Astrocyte (in vitro differentiated cells and primary cell): ENCODE measurements around the gene CABP4. TPM values are rescaled to one million over a fixed set of nuclear protein-coding genes. Genes with fewer than 3 reads are reported as not detected.

Experiments
- DNase-seq: peaks from one replicate; pipeline ENCODE4 v3.0.0-alpha.2; 2010; ENCODE audit warnings: low read depth
- FAIRE-seq: peaks from 2 replicates; lab custom pipeline; 2011; peaks lifted over from hg19 to GRCh38; lab: Jason Lieb, UNC
- H2AFZ ChIP-seq: 2 replicates; pipeline ENCODE4 v1.6.0; 2012; ENCODE audit warnings: low read depth, low read length, inconsistent platforms
- H3K27ac ChIP-seq: 2 replicates; pipeline ENCODE4 v1.5.1; 2011; ENCODE audit warnings: low read depth, low read length, inconsistent platforms
- H3K27me3 ChIP-seq: 2 replicates; pipeline ENCODE4 v1.6.0; 2011; ENCODE audit warnings: low read length, inconsistent platforms; ENCODE audit not compliant: insufficient read depth
- H3K36me3 ChIP-seq: 2 replicates; pipeline ENCODE4 v1.5.1; 2011; ENCODE audit warnings: low read length, inconsistent platforms; ENCODE audit not compliant: insufficient read depth
- H3K4me1 ChIP-seq: 2 replicates; pipeline ENCODE4 v1.5.1; 2011; ENCODE audit warnings: low read length, inconsistent platforms; ENCODE audit not compliant: insufficient read depth
- H3K4me2 ChIP-seq: 2 replicates; pipeline ENCODE4 v1.6.0; 2012; ENCODE audit warnings: low read length, inconsistent platforms
- H3K4me3 ChIP-seq: 2 replicates; pipeline ENCODE4 v1.5.1; 2011; ENCODE audit warnings: low read depth, mild to moderate bottlenecking, low read length, inconsistent platforms; ENCODE audit not compliant: insufficient read depth
- H3K79me2 ChIP-seq: 2 replicates; pipeline ENCODE4 v1.6.0; 2012; ENCODE audit warnings: mild to moderate bottlenecking, low read length, inconsistent platforms; ENCODE audit not compliant: insufficient read depth
- H3K9ac ChIP-seq: 2 replicates; pipeline ENCODE4 v1.6.0; 2012; ENCODE audit warnings: mild to moderate bottlenecking, low read length, inconsistent platforms
- H3K9me3 ChIP-seq: 2 replicates; pipeline ENCODE4 v1.5.1; 2012; ENCODE audit warnings: low read depth, mild to moderate bottlenecking, low read length, inconsistent platforms; ENCODE audit not compliant: insufficient read depth
- H4K20me1 ChIP-seq: 2 replicates; pipeline ENCODE4 v1.6.0; 2012; ENCODE audit warnings: low read length, inconsistent platforms; ENCODE audit not compliant: insufficient read depth
- H3K27ac Mint-ChIP-seq: one replicate; pipeline ENCODE4 v1.8.0; 2021; ENCODE audit warnings: mild to moderate bottlenecking, mixed read lengths; ENCODE audit not compliant: unreplicated experiment
- H3K27me3 Mint-ChIP-seq: one replicate; pipeline ENCODE4 v1.8.0; 2021; ENCODE audit warnings: low read depth, mixed read lengths; ENCODE audit not compliant: unreplicated experiment
- H3K36me3 Mint-ChIP-seq: one replicate; pipeline ENCODE4 v1.8.0; 2021; ENCODE audit warnings: low read depth, mixed read lengths; ENCODE audit not compliant: unreplicated experiment
- H3K4me1 Mint-ChIP-seq: one replicate; pipeline ENCODE4 v1.8.0; 2021; ENCODE audit warnings: low read depth, mixed read lengths; ENCODE audit not compliant: unreplicated experiment
- H3K4me3 Mint-ChIP-seq: one replicate; pipeline ENCODE4 v1.8.0; 2021; ENCODE audit warnings: mild to moderate bottlenecking, moderate library complexity, mixed read lengths; ENCODE audit not compliant: unreplicated experiment
- H3K9me3 Mint-ChIP-seq: one replicate; pipeline ENCODE4 v1.8.0; 2021; ENCODE audit warnings: mild to moderate bottlenecking, mixed read lengths; ENCODE audit not compliant: unreplicated experiment
- EZH2 ChIP-seq: IDR thresholded peaks from 2 replicates; pipeline ENCODE4 v1.6.1; 2012; ENCODE audit warnings: mild to moderate bottlenecking, low read length, inconsistent platforms; ENCODE audit not compliant: insufficient read depth
- total RNA-seq: library from RNA; stranded (reverse); gene quantifications from 2 replicates; pipeline ENCODE4 v1.2.1, GENCODE V29; 2021
- TF ChIP-seq, protein P1 (sequence below): IDR thresholded peaks from 2 replicates; pipeline ENCODE4 v1.5.1; 2011; ENCODE audit warnings: low read depth, mild to moderate bottlenecking, inconsistent platforms, low read length, moderate library complexity; ENCODE audit not compliant: insufficient read depth

The CABP4 gene
- total RNA-seq, 1 donor from 2014 or later = not detected

DNA sequence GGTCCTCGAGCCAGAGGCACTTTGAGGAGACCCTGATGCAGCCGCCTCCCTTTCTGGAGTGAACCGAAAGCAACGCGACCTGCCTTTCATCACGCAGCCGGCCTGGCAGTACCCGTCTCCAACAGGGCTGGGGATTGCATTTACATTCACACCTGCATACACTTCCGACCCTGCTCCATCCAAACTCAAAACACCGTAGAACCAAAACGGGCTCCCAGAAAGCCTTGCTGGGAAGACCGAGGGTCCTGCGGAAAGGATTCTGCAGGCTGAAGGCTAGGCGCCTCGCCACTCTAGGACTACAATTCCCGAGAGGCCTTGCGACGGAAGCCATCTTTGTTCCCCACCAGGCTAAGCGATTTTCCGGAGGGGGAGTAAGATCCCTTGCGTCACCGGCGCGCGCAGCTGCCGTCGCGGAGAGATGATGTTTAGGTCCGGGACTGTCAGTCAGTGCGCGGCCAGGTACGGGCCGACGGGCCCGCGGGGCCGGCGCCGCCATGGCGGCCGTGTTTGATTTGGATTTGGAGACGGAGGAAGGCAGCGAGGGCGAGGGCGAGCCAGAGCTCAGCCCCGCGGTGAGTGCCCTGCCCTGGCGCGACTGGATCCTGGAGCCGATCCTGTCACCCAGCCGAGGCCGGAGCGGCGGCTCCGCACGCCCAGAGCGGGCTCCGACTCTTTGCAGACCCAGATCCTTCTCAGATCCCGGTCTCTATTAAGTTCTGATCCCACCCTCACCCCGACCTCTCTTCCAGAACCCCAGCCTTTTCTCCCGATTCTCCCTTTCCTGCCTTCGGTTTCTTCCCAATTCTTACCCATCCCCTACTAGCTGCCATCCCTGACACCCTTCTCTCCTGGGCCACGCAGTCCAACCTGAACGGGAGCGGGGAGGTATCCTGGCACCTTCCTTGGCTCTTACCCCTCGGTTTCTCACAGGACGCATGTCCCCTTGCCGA lies 26.8 kb upstream of the CABP4 start, which contains the start of gene RPS6KB2:
Gene RPS6KB2 (plus strand): TSS at position 443 of the 950 bp plus-strand sequence. CDS start 52 bp downstream, at position 495.
- Histone ChIP-seq H3K4me1 (peaks cover 14% of the 10 kb centered on the region), H3K4me3 (peak within 1 kb of the TSS; percentile 99), H3K9me3 (no peaks in the 10 kb centered on the region), H3K9ac (peak within 1 kb of the TSS; percentile 98), H4K20me1 (peaks cover 3% of the 10 kb centered on the region), H3K4me2 (peak within 1 kb of the TSS; percentile 100), H3K27ac (peak within 1 kb of the TSS; percentile 85), H3K79me2 (peaks cover 26% of the 10 kb centered on the region), H3K27me3 (no peaks in the 10 kb centered on the region), H2AFZ (peak within 1 kb of the TSS; percentile 97), H3K36me3 (peaks cover 6% of the 10 kb centered on the region)
- H3K4me1 Mint-ChIP-seq = peaks cover 2% of the 10 kb centered on the region
- H3K36me3 Mint-ChIP-seq = peaks cover 8% of the 10 kb centered on the region
- TF ChIP-seq, protein P1, sequence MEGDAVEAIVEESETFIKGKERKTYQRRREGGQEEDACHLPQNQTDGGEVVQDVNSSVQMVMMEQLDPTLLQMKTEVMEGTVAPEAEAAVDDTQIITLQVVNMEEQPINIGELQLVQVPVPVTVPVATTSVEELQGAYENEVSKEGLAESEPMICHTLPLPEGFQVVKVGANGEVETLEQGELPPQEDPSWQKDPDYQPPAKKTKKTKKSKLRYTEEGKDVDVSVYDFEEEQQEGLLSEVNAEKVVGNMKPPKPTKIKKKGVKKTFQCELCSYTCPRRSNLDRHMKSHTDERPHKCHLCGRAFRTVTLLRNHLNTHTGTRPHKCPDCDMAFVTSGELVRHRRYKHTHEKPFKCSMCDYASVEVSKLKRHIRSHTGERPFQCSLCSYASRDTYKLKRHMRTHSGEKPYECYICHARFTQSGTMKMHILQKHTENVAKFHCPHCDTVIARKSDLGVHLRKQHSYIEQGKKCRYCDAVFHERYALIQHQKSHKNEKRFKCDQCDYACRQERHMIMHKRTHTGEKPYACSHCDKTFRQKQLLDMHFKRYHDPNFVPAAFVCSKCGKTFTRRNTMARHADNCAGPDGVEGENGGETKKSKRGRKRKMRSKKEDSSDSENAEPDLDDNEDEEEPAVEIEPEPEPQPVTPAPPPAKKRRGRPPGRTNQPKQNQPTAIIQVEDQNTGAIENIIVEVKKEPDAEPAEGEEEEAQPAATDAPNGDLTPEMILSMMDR = no peak
- no peak for TF ChIP-seq EZH2
- H3K4me3 Mint-ChIP-seq = peak within 1 kb of the TSS; percentile 97
- no peaks in the 10 kb centered on the region for H3K27me3 Mint-ChIP-seq
- FAIRE-seq (peak; percentile 50), DNase-seq (peak; percentile 88)
- H3K9me3 Mint-ChIP-seq = no peaks in the 10 kb centered on the region
- H3K27ac Mint-ChIP-seq = peak within 1 kb of the TSS; percentile 64

DNA sequence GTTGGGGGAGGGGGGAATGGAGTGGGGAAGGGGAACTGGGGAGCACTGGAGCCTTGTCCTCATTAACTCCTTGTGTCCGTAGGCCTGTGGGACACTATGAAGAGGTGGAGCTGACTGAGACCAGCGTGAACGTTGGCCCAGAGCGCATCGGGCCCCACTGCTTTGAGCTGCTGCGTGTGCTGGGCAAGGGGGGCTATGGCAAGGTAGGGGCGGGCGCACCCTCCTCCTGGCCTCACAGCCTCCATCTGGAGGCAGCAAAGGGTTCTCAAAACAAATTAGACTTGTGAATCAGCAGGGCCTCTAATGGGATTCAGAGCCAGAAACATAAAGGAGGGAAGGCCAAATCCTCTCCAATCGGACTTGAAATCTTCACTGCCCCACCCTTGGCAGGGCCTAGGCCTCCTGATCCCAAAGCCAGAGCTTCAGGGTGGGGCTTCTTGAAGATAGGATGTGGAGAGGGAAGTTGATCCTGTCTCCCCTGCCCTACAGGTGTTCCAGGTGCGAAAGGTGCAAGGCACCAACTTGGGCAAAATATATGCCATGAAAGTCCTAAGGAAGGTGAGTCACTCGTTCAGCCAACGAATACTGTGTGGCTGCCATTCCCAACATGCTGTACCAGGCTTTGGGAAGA lies 26.0 kb upstream of the CABP4 start:
- peaks cover 3% of the 10 kb centered on the region for H4K20me1 ChIP-seq
- H3K27ac Mint-ChIP-seq = peak overlapping the region; percentile 64
- H3K27ac ChIP-seq = peak overlapping the region; percentile 85
- H3K9ac ChIP-seq = peak overlapping the region; percentile 98
- H3K27me3 Mint-ChIP-seq = no peaks in the 10 kb centered on the region
- no peaks in the 10 kb centered on the region for H3K9me3 ChIP-seq
- peak overlapping the region; percentile 100 for H3K4me2 ChIP-seq
- H2AFZ ChIP-seq = peak overlapping the region; percentile 87
- no peak for FAIRE-seq
- H3K27me3 ChIP-seq = no peaks in the 10 kb centered on the region
- peaks cover 14% of the 10 kb centered on the region for H3K4me1 ChIP-seq
- peak overlapping the region; percentile 99 for H3K4me3 ChIP-seq
- peaks cover 26% of the 10 kb centered on the region for H3K79me2 ChIP-seq
- H3K9me3 Mint-ChIP-seq = no peaks in the 10 kb centered on the region
- peaks cover 6% of the 10 kb centered on the region for H3K36me3 ChIP-seq
- peak overlapping the region; percentile 97 for H3K4me3 Mint-ChIP-seq
- TF ChIP-seq EZH2 = no peak
- TF ChIP-seq, protein P1 = no peak
- no peak for DNase-seq
- peaks cover 8% of the 10 kb centered on the region for H3K36me3 Mint-ChIP-seq
- H3K4me1 Mint-ChIP-seq = peaks cover 2% of the 10 kb centered on the region
